H1 (cell line): ENCODE data around the gene TRMT6. TPM values are rescaled to one million over a fixed set of nuclear protein-coding genes. Genes with fewer than 3 reads are reported as not detected.

ENCODE experiments used
- CTCF ChIA-PET: fragments of 300-600 bp; sonication (Branson Sonifier 250); formaldehyde crosslinking; loops from one replicate; lab custom pipeline; 2021; ENCODE audit not compliant: partially characterized antibody; lab: Charles Lee
- POLR2A ChIA-PET: fragments of 300-600 bp; sonication (Branson Sonifier 250); formaldehyde crosslinking; loops from one replicate; lab custom pipeline; 2021; ENCODE audit warnings: inconsistent platforms; ENCODE audit not compliant: partially characterized antibody; lab: Charles Lee
- DNase-seq, 2 experiments: peaks; one replicate each; pipeline versions ENCODE4 v3.0.0 to v3.0.0-alpha.2; 2010 to 2022; ENCODE audit warnings: low spot score in 2 of 2, low read depth in 1 of 2, mixed read lengths in 1 of 2
- FAIRE-seq: peaks from 2 replicates; lab custom pipeline; 2011; peaks lifted over from hg19 to GRCh38; lab: Jason Lieb, UNC
- H2AFZ ChIP-seq: 2 replicates; pipeline ENCODE4 v1.8.1; 2012; ENCODE audit warnings: low read length, inconsistent platforms
- H2AK5ac ChIP-seq: 2 replicates; pipeline ENCODE4 v1.6.1; 2013; ENCODE audit warnings: low read depth, low read length
- H2BK120ac ChIP-seq: replicated peaks from 2 replicates; pipeline ENCODE3; 2013; ENCODE audit warnings: low read depth, low read length, inconsistent platforms
- H2BK12ac ChIP-seq: 2 replicates; pipeline ENCODE4 v1.6.1; 2013; ENCODE audit warnings: low read depth, low read length
- H2BK15ac ChIP-seq: 2 replicates; pipeline ENCODE4 v1.6.1; 2013; ENCODE audit warnings: low read length
- H2BK20ac ChIP-seq: 2 replicates; pipeline ENCODE4 v1.6.1; 2013; ENCODE audit warnings: low read length
- H2BK5ac ChIP-seq: 2 replicates; pipeline ENCODE4 v1.6.1; 2013; ENCODE audit warnings: low read depth, low read length
- H3K14ac ChIP-seq: 2 replicates; pipeline ENCODE4 v1.6.1; 2013; ENCODE audit warnings: inconsistent platforms; ENCODE audit not compliant: insufficient read length
- H3K18ac ChIP-seq: 2 replicates; pipeline ENCODE4 v1.6.1; 2013; ENCODE audit warnings: low read length; ENCODE audit errors: extremely low read depth
- H3K23ac ChIP-seq: 2 replicates; pipeline ENCODE4 v1.6.1; 2013; ENCODE audit warnings: inconsistent platforms; ENCODE audit not compliant: insufficient read length
- H3K23me2 ChIP-seq: 2 replicates; pipeline ENCODE4 v1.6.1; 2013; ENCODE audit warnings: low read depth, low read length
- H3K27ac ChIP-seq: 2 replicates; pipeline ENCODE4 v1.6.1; 2011; ENCODE audit warnings: low read depth, low read length, inconsistent platforms
- H3K27me3 ChIP-seq, 4 experiments: replicated peaks in 1 of 4; 1 replicate in 1 of 4; 2 replicates in 3 of 4; pipeline versions ENCODE4 v1.6.1 to v1.8.1; 2011 to 2013; ENCODE audit warnings: low read length in 3 of 4, mild to moderate bottlenecking in 3 of 4, inconsistent platforms in 2 of 4, mixed read lengths in 2 of 4, moderate library complexity in 1 of 4; ENCODE audit not compliant: control insufficient read depth in 3 of 4, insufficient read depth in 3 of 4; ENCODE audit errors: extremely low read depth in 1 of 4
- H3K36me3 ChIP-seq, 4 experiments: 2 replicates each; pipeline versions ENCODE4 v1.6.1 to v1.8.1; 2011 to 2013; ENCODE audit warnings: mild to moderate bottlenecking in 4 of 4, low read length in 3 of 4, moderate library complexity in 2 of 4, control low read depth in 1 of 4, inconsistent platforms in 1 of 4; ENCODE audit not compliant: insufficient read depth in 4 of 4, control insufficient read depth in 2 of 4
- H3K4ac ChIP-seq: replicated peaks from 2 replicates; pipeline ENCODE3; 2013; ENCODE audit warnings: low read length, low read depth, mixed read lengths, inconsistent platforms; ENCODE audit not compliant: insufficient read length
- H3K4me1 ChIP-seq, 4 experiments: replicated peaks in 1 of 4; 1 replicate in 1 of 4; 2 replicates in 3 of 4; pipeline versions ENCODE4 v1.6.1 to v1.8.1; 2011 to 2013; ENCODE audit warnings: low read length in 3 of 4, inconsistent platforms in 2 of 4, mixed read lengths in 1 of 4; ENCODE audit not compliant: insufficient read depth in 4 of 4, control insufficient read depth in 3 of 4
- H3K4me2 ChIP-seq, 2 experiments: 2 replicates each; pipeline versions ENCODE4 v1.6.1 to v1.8.1; 2011 to 2013; ENCODE audit warnings: low read depth in 2 of 2, low read length in 2 of 2, control low read depth in 1 of 2, inconsistent platforms in 1 of 2, mild to moderate bottlenecking in 1 of 2; ENCODE audit not compliant: insufficient read depth in 1 of 2
- H3K4me3 ChIP-seq, 4 experiments: fragments of 200-600, 300-600 bp in 1 of 4; sonication (generic), shearing (Covaris generic), sonication (Bioruptor Twin) in 1 of 4; 2 replicates each; pipeline versions ENCODE4 v1.5.1 to v1.8.1; 2011 to 2016; ENCODE audit warnings: low read length in 4 of 4, low read depth in 3 of 4, control low read depth in 2 of 4, inconsistent platforms in 2 of 4, mild to moderate bottlenecking in 2 of 4, mixed read lengths in 1 of 4, moderate library complexity in 1 of 4; ENCODE audit not compliant: insufficient read depth in 2 of 4; ENCODE audit errors: extremely low read depth in 1 of 4
- H3K56ac ChIP-seq: replicated peaks from 2 replicates; pipeline ENCODE3; 2013; ENCODE audit warnings: low read depth, mild to moderate bottlenecking, mixed read lengths, low read length, inconsistent platforms; ENCODE audit not compliant: insufficient read length
- H3K79me1 ChIP-seq: 2 replicates; pipeline ENCODE4 v1.6.1; 2013; ENCODE audit warnings: low read depth, low read length, control low read depth
- H3K79me2 ChIP-seq, 2 experiments: 2 replicates each; pipeline versions ENCODE4 v1.6.1 to v1.8.1; 2012 to 2013; ENCODE audit warnings: low read length in 2 of 2, mild to moderate bottlenecking in 2 of 2, inconsistent platforms in 1 of 2; ENCODE audit not compliant: insufficient read depth in 2 of 2, control insufficient read depth in 1 of 2
- H3K9ac ChIP-seq, 4 experiments: replicated peaks in 1 of 4; 1 replicate in 1 of 4; 2 replicates in 3 of 4; pipeline versions ENCODE4 v1.6.1 to v1.8.1; 2011 to 2013; ENCODE audit warnings: low read depth in 3 of 4, low read length in 3 of 4, control low read depth in 2 of 4, mild to moderate bottlenecking in 2 of 4, moderate library complexity in 2 of 4, inconsistent platforms in 1 of 4; ENCODE audit errors: extremely low read depth in 1 of 4
- H3K9me3 ChIP-seq, 2 experiments: 2 replicates each; pipeline versions ENCODE4 v1.6.1 to v1.8.1; 2012 to 2013; ENCODE audit warnings: mild to moderate bottlenecking in 2 of 2, moderate library complexity in 2 of 2, control low read depth in 1 of 2, inconsistent platforms in 1 of 2, low read depth in 1 of 2, low read length in 1 of 2, mixed read lengths in 1 of 2; ENCODE audit not compliant: insufficient read depth in 2 of 2
- H4K20me1 ChIP-seq, 2 experiments: replicated peaks in 1 of 2; 2 replicates each; pipeline versions ENCODE3 to v1.8.1; 2011 to 2013; ENCODE audit warnings: inconsistent platforms in 2 of 2, low read length in 2 of 2, mild to moderate bottlenecking in 1 of 2; ENCODE audit not compliant: insufficient read depth in 2 of 2, control insufficient read depth in 1 of 2
- H4K5ac ChIP-seq: 2 replicates; pipeline ENCODE4 v1.6.1; 2013; ENCODE audit warnings: low read length, low read depth, mixed read lengths, inconsistent platforms; ENCODE audit not compliant: insufficient read length
- H4K8ac ChIP-seq: 2 replicates; pipeline ENCODE4 v1.8.0; 2013; ENCODE audit warnings: mild to moderate bottlenecking, moderate library complexity, low read length, inconsistent platforms; ENCODE audit not compliant: insufficient read depth; ENCODE audit errors: extremely low read depth
- H4K91ac ChIP-seq: replicated peaks from 2 replicates; pipeline ENCODE3; 2013; ENCODE audit warnings: low read length, mixed read lengths, inconsistent platforms; ENCODE audit not compliant: insufficient read length
- CEBPB ChIP-seq: IDR thresholded peaks from 2 replicates; pipeline ENCODE4 v1.6.1; 2012; ENCODE audit warnings: low read depth, low read length
- GTF2F1 ChIP-seq: IDR thresholded peaks from 2 replicates; pipeline ENCODE4 v1.6.1; 2012; ENCODE audit warnings: low read depth, low read length, improper control_type of control experiment, borderline replicate concordance
- KDM1A ChIP-seq: fragments of 200-600, 300-600 bp; sonication (generic); IDR thresholded peaks from 2 replicates; pipeline ENCODE4 v1.7.1; 2016; ENCODE audit warnings: mild to moderate bottlenecking, low read length, borderline replicate concordance
- RNF2 ChIP-seq: fragments of 200-900, 300-1000 bp; sonication (generic); IDR thresholded peaks from 2 replicates; pipeline ENCODE4 v1.7.1; 2016; ENCODE audit warnings: borderline replicate concordance, low read depth, mild to moderate bottlenecking, antibody characterized with exemption, low read length; ENCODE audit not compliant: poor library complexity, severe bottlenecking; ENCODE audit errors: missing control alignments
- SAP30 ChIP-seq: fragments of 300-600 bp; sonication (generic); IDR thresholded peaks from 2 replicates; pipeline ENCODE4 v1.7.1; 2012; ENCODE audit warnings: low read length, moderate library complexity, mild to moderate bottlenecking, inconsistent platforms; ENCODE audit not compliant: insufficient read depth, insufficient replicate concordance
- SUZ12 ChIP-seq: fragments of 200-600 bp; sonication (generic); IDR thresholded peaks from 2 replicates; pipeline ENCODE4 v1.6.1; 2012; ENCODE audit warnings: mild to moderate bottlenecking, inconsistent platforms, low read length, moderate library complexity, mixed read lengths
- ZNF274 ChIP-seq: IDR thresholded peaks from 2 replicates; pipeline ENCODE4 v1.7.0; 2012; ENCODE audit warnings: low read length, borderline replicate concordance; ENCODE audit errors: extremely low read depth
- WGBS, 2 experiments: shearing (Covaris generic) in 1 of 2; methylation state at CpG; one replicate each; pipeline versions ENCODE4 v1.1.6 to v1.1.7; 2013 to 2015; ENCODE audit warnings: low lambda C conversion rate in 2 of 2, mixed read lengths in 2 of 2, inconsistent platforms in 1 of 2, low coverage in 1 of 2, missing lambda C conversion rate in 1 of 2; ENCODE audit not compliant: insufficient replicate concordance in 2 of 2, insufficient coverage in 1 of 2, insufficient read length in 1 of 2; ENCODE audit errors: extremely low coverage in 1 of 2, missing lambda C conversion rate in 1 of 2; 5-methylcytosine and 5-hydroxymethylcytosine counted together
- polyA plus RNA-seq, 7 experiments: library from polyadenylated mRNA; depleted of rRNA in 3 of 7; stranded (reverse) in 5 of 7; unstranded in 2 of 7; fragments of >200 nt in 5 of 7; fragments of 200-250 nt in 2 of 7; gene quantifications; 1 replicate in 5 of 7; 2 replicates in 1 of 7; 4 replicates in 1 of 7; pipeline versions ENCODE4 v1.2.1 to v1.2.3, GENCODE V29; 2011 to 2013; ENCODE audit warnings: missing spikeins in 2 of 7, mixed read lengths in 2 of 7
- total RNA-seq: library from RNA; stranded (reverse); fragmentation: NEBNext Ultra II Directional; extraction: Animal tissue kit (Norgen Biotek cat#: 25700); gene quantifications from 2 replicates; pipeline ENCODE4 v1.2.1, GENCODE V29; 2021
- TF ChIP-seq, protein P1 (sequence below): IDR thresholded peaks from 2 replicates; pipeline ENCODE4 v1.6.1; 2012; ENCODE audit warnings: low read length, inconsistent platforms

Gene TRMT6
- total and polyA plus RNA-seq, 2 of the 8 experiments (the other 6 are each of a cell fraction or from before 2014, with no cell fraction given) = 6.9 to 23.3 TPM

DNA sequence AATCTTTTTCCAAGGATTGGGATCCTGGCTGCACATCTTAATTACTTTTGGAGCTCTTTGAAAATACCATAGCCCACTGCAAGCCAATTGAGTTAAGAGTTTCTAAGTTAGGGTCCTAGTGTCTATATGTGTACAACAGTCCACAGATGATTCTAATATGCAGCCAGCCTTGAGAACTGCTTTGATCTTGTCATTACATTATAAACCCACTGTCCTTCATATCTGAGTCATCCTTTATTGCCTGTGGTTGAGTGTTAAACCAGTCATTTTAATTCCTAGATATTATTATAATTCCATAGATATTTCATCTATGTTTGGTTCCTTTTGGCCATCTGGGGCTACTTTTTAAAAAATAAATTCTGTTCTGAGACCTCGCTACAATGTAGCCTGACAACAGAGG lies 24.2 kb upstream of the TRMT6 start:
- WGBS, 2 experiments = 89% methylated on average over 1 of the region's 1 CpG; no CpG with 5 or more reads in 1 of the 2 experiments
- no peak overlapping the region for H2BK12ac ChIP-seq
- no peak overlapping the region for H3K27ac ChIP-seq
- no peak overlapping the region for H2BK15ac ChIP-seq
- ChIA-PET CTCF (interaction anchor here (0.6 to 0.8 kb wide), 2 partner anchors 26 to 99 kb away, joined by 3 read pairs; no protein-coding TSS in a partner anchor), POLR2A (interaction anchor here (0.6 to 1.3 kb wide), 2 partner anchors 11 to 39 kb away, joined by 3 to 6 read pairs; no protein-coding TSS in a partner anchor)
- H4K91ac ChIP-seq = no peak overlapping the region
- H3K27me3 ChIP-seq = peaks cover 9 to 28% (median 17%) of the 10 kb centered on the region in 4 experiments
- FAIRE-seq = no peak
- no peak overlapping the region for H2AK5ac ChIP-seq
- H2BK20ac ChIP-seq = no peak overlapping the region
- no peak overlapping the region for H4K5ac ChIP-seq
- no peak overlapping the region for H4K8ac ChIP-seq
- H3K4me2 ChIP-seq = no peak overlapping the region
- peaks cover 0 to 12% (median 4%) of the 10 kb centered on the region in 4 experiments; a peak in 2 of 7 replicates for H3K4me1 ChIP-seq
- DNase-seq = no peak
- TF ChIP-seq CEBPB (no peak), KDM1A (no peak), GTF2F1 (no peak), SAP30 (no peak), SUZ12 (no peak), RNF2 (no peak), ZNF274 (no peak)
- TF ChIP-seq, protein P1, sequence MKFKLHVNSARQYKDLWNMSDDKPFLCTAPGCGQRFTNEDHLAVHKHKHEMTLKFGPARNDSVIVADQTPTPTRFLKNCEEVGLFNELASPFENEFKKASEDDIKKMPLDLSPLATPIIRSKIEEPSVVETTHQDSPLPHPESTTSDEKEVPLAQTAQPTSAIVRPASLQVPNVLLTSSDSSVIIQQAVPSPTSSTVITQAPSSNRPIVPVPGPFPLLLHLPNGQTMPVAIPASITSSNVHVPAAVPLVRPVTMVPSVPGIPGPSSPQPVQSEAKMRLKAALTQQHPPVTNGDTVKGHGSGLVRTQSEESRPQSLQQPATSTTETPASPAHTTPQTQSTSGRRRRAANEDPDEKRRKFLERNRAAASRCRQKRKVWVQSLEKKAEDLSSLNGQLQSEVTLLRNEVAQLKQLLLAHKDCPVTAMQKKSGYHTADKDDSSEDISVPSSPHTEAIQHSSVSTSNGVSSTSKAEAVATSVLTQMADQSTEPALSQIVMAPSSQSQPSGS = no peak
- no peaks in the 10 kb centered on the region for H3K79me2 ChIP-seq
- H2AFZ ChIP-seq = no peak overlapping the region
- H3K56ac ChIP-seq = no peak overlapping the region
- no peaks in the 10 kb centered on the region for H3K23me2 ChIP-seq
- peaks cover 10 to 43% (median 30%) of the 10 kb centered on the region in 4 experiments for H3K36me3 ChIP-seq
- no peak overlapping the region for H3K4ac ChIP-seq
- H3K9me3 ChIP-seq = no peaks in the 10 kb centered on the region
- no peak overlapping the region for H2BK120ac ChIP-seq
- no peak overlapping the region for H2BK5ac ChIP-seq
- no peak overlapping the region for H3K23ac ChIP-seq
- peaks cover 12 to 27% of the 10 kb centered on the region in 2 experiments for H4K20me1 ChIP-seq
- no peak overlapping the region for H3K4me3 ChIP-seq
- H3K9ac ChIP-seq = no peak overlapping the region
- no peak overlapping the region for H3K18ac ChIP-seq
- H3K79me1 ChIP-seq = no peaks in the 10 kb centered on the region
- H3K14ac ChIP-seq = no peak overlapping the region
